Stimulated activated CD8-positive, alpha-beta memory T cell treated with anti-CD3 and anti-CD28 coated beads, Interleukin-7, amount 100 ng/mL, for 1 hour (primary cell): ENCODE results near the gene MID2.
"Not testable (repeated sequence)": the region's sequence is repeated elsewhere in the genome, so short reads cannot be mapped to it uniquely, and the experiment has no call there.

ENCODE experiments used
- DNase-seq, 2 donors: peaks; one replicate each; pipeline ENCODE4 v3.0.0-alpha.2; 2020; ENCODE audit warnings: low read depth in 2 of 2

The MID2 gene

DNA sequence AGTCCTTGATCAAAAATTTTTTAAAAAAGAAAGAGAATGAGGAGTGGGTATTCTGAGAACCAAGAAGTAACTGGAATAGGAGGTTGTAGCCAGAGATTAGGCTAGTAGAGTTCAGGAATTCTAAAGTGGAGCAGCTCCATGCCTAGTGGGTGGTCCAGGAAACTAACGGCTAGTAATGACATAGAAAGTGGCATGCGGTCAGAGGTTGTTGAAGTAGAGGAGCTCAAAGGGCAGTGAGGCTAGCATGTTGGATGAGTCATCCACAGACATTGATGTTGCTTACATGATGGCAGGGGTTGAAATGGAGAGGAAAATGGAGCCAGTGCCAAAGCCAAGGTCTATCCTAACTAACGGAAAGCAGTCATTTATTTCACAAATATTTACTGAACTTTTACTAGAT lies 114.4 kb downstream of the MID2 start:
- DNase-seq, result no peak

DNA sequence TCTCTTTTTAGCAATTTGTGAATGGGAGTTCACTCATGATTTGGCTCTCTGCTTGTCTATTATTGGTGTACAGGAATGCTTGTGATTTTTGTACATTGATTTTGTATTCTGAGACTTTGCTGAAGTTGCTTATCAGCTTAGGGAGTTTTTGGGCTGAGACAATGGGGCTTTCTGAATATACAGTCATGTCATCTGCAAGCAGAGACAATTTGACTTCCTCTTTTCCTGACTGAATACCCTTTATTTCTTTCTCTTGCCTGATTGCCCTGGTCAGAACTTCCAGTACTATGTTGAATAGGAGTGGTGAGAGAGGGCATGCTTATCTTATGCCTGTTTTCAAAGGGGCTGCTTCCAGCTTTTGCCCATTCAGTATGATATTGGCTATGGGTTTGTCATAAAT lies 129.7 kb downstream of the MID2 start:
- DNase-seq, result not testable (repeated sequence)

DNA sequence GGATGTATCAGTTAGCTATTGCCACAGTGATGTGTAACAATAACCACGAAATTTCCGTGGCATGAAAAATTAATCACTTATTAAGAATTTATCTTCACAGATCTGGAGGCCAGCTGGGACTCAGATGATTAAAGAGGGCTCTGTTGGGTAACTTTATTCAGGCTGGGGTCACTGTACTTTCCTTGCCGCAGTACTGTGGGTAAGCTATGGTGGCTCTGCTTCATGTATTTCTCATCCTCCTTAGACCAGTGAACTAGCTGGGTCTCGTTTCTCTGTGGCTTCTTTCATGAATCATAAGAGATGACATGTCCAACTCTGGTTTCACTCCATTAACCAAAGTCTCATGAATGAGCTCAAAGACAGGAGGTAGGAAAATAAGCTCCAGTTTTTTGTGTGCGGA lies 143.0 kb downstream of the MID2 start:
- DNase-seq, result no peak

DNA sequence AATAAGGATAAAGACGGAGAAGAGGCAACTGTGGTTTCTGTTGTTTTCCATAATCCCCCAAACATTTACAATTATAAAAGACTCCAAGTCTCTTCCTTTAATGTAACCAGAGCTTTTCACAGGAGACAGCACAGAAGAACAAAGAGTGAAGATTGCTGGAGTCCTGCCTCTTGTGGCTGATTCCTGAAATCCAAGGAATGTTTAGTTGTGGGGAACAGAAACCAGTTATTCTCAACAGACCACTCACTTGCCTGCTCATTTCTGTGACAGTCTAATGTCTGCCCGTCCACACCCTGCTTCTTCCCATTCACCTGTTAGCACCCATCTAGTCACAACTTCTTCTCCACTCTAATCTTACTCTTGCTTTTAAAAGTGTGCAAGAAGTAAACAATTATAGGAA lies 144.4 kb downstream of the MID2 start:
- no peak for DNase-seq

DNA sequence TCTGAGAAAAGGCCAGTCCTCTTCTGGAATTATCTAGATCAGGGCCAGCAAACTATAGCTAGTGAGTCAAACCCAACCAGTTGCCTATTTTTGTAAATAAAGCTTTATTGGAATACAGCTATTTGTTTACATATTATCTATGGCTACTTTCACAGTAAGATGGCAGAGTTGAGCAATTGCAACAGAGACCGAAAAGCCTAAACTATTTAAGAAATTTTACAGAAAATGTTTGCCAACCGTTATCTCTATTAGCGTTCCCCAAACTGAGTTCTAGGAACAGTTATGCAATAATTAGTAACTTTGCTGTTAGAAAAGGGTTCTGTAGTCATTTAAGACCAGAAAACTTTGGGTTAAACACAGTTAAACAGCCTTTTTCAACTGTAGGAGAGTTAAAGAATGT lies 146.0 kb downstream of the MID2 start:
- no peak for DNase-seq
